ENCODE data around the gene BCOR. TPM values are rescaled to one million over a fixed set of nuclear protein-coding genes. Genes with fewer than 3 reads are reported as not detected.

The BCOR gene
- total and polyA plus RNA-seq, 2 of the 13 experiments (the other 11 are each of a cell fraction or from before 2014, with no cell fraction given) = 14.3 to 15.2 TPM

DNA sequence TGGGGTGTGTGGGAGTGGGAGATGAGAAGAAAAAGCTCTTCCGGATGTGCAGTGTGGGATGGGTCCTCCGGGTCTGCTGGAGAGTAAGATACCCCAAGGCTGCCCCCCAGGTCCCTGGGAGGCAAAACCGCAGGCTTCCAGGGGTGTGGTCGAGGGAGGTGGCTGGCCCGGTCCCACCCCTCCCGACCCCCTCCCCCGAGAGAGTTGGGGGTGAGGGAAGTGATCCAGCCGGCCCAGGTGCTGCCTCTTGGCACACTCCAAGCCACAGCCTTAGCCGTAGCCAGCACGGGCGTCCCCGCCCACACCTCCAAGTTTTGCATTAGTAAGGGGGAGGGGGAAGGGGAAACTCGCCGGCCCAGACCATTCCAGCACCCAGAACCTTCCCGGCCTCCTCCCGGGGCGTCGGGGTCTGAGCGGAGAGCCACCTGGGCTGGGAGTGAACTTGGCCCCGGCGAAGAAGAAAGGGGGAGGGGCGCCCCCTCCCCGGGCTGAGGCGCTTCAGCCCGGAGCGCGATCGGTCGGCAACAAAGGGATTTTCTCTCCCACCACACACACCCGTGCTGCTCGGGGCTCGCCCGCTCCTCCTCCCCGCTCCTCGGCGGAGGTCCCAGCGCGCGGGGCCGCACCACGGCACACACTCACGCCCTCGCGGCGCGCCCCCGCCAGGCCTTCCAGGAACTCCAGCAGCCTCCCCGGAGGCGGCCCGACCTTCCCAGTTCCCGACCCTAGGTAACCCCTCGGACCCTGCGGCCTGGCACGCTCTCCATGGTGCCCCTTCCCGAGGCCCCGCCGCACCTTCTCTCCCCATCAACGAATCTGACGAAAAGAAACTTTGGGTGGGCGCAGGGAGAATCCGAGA, 14.4 kb downstream of the BCOR start (continued):
- TF ChIP-seq, protein P1, sequence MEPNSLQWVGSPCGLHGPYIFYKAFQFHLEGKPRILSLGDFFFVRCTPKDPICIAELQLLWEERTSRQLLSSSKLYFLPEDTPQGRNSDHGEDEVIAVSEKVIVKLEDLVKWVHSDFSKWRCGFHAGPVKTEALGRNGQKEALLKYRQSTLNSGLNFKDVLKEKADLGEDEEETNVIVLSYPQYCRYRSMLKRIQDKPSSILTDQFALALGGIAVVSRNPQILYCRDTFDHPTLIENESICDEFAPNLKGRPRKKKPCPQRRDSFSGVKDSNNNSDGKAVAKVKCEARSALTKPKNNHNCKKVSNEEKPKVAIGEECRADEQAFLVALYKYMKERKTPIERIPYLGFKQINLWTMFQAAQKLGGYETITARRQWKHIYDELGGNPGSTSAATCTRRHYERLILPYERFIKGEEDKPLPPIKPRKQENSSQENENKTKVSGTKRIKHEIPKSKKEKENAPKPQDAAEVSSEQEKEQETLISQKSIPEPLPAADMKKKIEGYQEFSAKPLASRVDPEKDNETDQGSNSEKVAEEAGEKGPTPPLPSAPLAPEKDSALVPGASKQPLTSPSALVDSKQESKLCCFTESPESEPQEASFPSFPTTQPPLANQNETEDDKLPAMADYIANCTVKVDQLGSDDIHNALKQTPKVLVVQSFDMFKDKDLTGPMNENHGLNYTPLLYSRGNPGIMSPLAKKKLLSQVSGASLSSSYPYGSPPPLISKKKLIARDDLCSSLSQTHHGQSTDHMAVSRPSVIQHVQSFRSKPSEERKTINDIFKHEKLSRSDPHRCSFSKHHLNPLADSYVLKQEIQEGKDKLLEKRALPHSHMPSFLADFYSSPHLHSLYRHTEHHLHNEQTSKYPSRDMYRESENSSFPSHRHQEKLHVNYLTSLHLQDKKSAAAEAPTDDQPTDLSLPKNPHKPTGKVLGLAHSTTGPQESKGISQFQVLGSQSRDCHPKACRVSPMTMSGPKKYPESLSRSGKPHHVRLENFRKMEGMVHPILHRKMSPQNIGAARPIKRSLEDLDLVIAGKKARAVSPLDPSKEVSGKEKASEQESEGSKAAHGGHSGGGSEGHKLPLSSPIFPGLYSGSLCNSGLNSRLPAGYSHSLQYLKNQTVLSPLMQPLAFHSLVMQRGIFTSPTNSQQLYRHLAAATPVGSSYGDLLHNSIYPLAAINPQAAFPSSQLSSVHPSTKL (CRISPR knock-in tag; IDR thresholded peaks at IDR 0.05) = 0 out of 2 replicates have a peak, but pooled peaks have one; percentile 9
- TF ChIP-seq ZFP82 (CRISPR knock-in tag; IDR thresholded peaks at IDR 0.05; ENCODE audit: borderline replicate concordance) = no peak
- no peak for TF ChIP-seq ELF3 (CRISPR knock-in tag; IDR thresholded peaks at IDR 0.05)
- no peak for TF ChIP-seq ZNF451 (CRISPR knock-in tag; IDR thresholded peaks at IDR 0.05)
- peak; percentile 19; the same call in 1 of the 2 replicates for TF ChIP-seq ZBTB7A (CRISPR knock-in tag; IDR thresholded peaks at IDR 0.05)
- TF ChIP-seq TBP (CRISPR knock-in tag; IDR thresholded peaks at IDR 0.05) = no peak
- TF ChIP-seq AGO2 (optimal IDR thresholded peaks at IDR 0.05; ENCODE audit: low read depth, low read length) = peak; percentile 63
- 0 out of 2 replicates have a peak, but pooled peaks have one; percentile 46 for TF ChIP-seq SP5 (CRISPR knock-in tag; IDR thresholded peaks at IDR 0.05; ENCODE audit: borderline replicate concordance, low read depth)
